Measurements from ENCODE around the gene RAD1. TPM values are rescaled to one million over a fixed set of nuclear protein-coding genes. Genes with fewer than 3 reads are reported as not detected.

The RAD1 gene
- total and polyA plus RNA-seq, 7 donors, result 11.7 to 25.8 (median 15.8) TPM

DNA sequence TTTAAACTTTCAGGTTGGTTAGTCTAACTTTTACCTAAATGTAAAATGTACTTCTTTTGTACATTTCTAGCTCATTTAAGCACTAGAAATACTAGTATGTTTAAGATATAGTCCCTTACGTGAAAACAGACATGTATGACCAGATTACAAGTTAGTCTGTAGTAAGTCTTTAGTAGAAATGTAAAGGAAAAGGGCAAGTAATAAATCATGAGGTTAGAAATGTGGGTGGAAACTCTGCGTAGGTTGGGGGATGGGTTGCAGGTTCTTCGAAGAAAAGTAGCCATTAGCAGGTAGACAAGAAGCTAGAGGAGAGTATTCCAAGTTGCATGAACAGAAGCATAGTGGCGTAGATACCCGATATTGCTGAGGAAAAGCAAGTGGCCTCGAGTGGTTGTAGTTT, 22.9 kb downstream of the RAD1 start:
- H3K9me3 ChIP-seq, result no peaks in the 10 kb centered on the region
- no peak overlapping the region for H3K4me3 ChIP-seq
- no peak for DNase-seq
- intact Hi-C loops (cut with DNase I), result no loop called here
- H3K36me3 ChIP-seq, result no peaks in the 10 kb centered on the region
- 89% methylated on average over 6 of the region's 6 CpGs for WGBS, 2 donors
- no peaks in the 10 kb centered on the region for H3K4me1 ChIP-seq
- no peak overlapping the region for H3K27ac ChIP-seq
- no peaks in the 10 kb centered on the region for H3K27me3 ChIP-seq
- TF ChIP-seq, protein P1, sequence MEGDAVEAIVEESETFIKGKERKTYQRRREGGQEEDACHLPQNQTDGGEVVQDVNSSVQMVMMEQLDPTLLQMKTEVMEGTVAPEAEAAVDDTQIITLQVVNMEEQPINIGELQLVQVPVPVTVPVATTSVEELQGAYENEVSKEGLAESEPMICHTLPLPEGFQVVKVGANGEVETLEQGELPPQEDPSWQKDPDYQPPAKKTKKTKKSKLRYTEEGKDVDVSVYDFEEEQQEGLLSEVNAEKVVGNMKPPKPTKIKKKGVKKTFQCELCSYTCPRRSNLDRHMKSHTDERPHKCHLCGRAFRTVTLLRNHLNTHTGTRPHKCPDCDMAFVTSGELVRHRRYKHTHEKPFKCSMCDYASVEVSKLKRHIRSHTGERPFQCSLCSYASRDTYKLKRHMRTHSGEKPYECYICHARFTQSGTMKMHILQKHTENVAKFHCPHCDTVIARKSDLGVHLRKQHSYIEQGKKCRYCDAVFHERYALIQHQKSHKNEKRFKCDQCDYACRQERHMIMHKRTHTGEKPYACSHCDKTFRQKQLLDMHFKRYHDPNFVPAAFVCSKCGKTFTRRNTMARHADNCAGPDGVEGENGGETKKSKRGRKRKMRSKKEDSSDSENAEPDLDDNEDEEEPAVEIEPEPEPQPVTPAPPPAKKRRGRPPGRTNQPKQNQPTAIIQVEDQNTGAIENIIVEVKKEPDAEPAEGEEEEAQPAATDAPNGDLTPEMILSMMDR (IDR thresholded peaks at IDR 0.05), result no peak
- TF ChIP-seq EP300 (IDR thresholded peaks at IDR 0.05), result no peak
- no peak for TF ChIP-seq POLR2A (IDR thresholded peaks at IDR 0.05)
- no peak for TF ChIP-seq POLR2AphosphoS5 (IDR thresholded peaks at IDR 0.05)

DNA sequence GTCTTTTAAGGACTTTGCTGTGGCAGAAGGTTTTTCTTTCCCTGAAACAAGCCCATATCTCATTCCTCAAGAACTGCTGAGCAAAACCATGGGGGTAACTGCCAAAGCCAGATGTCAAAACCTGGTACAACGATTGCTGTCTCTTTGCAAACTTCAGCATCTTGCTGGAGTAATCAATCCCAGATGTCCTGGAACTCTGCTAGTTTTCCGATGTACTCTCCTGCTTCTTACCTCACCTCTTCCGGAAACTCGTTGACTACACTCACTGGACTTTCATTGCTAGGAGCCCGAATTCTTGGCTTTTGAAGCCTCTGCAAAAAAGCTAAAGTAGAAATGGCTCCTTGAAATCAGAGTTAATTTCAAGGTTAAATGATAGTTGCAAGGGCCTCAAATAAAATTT, 23.3 kb downstream of the RAD1 start:
- Histone ChIP-seq H3K9me3 (no peaks in the 10 kb centered on the region), H3K27ac (no peak overlapping the region), H3K36me3 (no peaks in the 10 kb centered on the region), H3K27me3 (no peaks in the 10 kb centered on the region), H3K4me3 (no peak overlapping the region), H3K4me1 (no peaks in the 10 kb centered on the region)
- TF ChIP-seq EP300 (IDR thresholded peaks at IDR 0.05) (no peak), POLR2AphosphoS5 (IDR thresholded peaks at IDR 0.05) (no peak), POLR2A (IDR thresholded peaks at IDR 0.05) (no peak)
- TF ChIP-seq, protein P1 (IDR thresholded peaks at IDR 0.05), result no peak
- intact Hi-C loops (cut with DNase I), result no loop called here
- no peak for DNase-seq
- WGBS, 2 donors, result 83 to 87% methylated on average over 5 of the region's 5 CpGs

DNA sequence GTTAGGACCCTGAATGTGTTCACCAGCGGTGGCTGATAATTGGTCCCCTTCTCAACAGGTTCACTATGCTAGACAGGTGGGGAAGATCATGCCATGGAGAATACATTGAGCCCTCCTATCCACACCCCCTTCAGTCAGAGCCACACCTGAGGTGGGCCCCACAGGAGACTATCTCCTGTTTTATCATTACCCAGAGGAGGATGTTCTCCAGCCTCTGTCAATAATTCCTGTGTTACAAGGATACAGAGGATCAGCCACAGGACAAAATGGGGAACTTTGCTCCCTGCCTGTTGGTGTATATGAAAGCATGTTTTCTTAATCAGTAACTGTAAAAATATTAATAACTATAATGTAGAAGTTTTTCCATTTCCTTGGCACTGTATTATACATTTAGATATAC, 25.9 kb downstream of the RAD1 start:
- Histone ChIP-seq H3K27me3 (no peaks in the 10 kb centered on the region), H3K36me3 (no peaks in the 10 kb centered on the region), H3K4me1 (no peaks in the 10 kb centered on the region), H3K27ac (no peak overlapping the region), H3K9me3 (no peaks in the 10 kb centered on the region), H3K4me3 (no peak overlapping the region)
- DNase-seq, result no peak
- intact Hi-C loops (cut with DNase I), result no loop called here
- TF ChIP-seq, protein P1 (IDR thresholded peaks at IDR 0.05), result no peak
- TF ChIP-seq POLR2A (IDR thresholded peaks at IDR 0.05), result no peak
- no peak for TF ChIP-seq EP300 (IDR thresholded peaks at IDR 0.05)
- TF ChIP-seq POLR2AphosphoS5 (IDR thresholded peaks at IDR 0.05), result no peak
- WGBS, 2 donors, result 94 to 98% methylated on average over 1 of the region's 1 CpG

DNA sequence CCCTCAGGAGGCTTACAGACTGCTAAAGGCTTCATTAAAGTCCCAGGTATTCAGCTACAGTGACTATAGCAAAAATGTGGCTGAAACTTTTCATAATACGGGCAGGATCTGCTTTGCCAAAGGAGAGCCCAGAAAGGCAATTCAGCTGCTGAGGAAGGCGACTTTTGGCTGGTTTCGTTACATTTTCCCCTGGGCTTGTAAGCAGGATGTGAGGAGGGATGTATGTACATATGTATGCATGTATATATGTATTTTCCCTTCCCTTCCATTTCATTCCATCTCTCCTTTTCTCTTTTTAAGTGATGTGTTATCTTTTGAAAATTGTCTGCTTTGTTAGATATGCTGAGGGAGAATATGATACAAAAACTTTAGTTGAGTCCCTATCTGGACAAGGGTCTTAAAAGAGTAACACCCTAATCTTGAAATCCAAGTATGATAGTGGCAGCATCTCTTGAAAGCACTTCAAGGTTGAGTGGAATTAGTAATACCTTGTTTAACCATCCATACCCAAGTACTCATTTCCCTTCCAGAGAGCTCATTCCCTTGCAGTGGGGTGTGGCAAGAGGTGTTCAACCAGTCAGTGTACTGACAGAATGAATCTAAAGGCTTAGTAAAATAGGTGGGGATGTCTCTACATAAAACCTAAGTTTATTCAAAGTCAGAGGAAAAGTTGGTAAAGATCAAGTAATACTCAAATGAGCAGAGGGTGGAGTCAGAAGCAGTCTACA, 28.7 kb downstream of the RAD1 start:
- no peak for DNase-seq
- H3K27ac ChIP-seq, result no peak overlapping the region
- TF ChIP-seq, protein P1 (IDR thresholded peaks at IDR 0.05), result no peak
- TF ChIP-seq POLR2AphosphoS5 (IDR thresholded peaks at IDR 0.05), result no peak
- TF ChIP-seq POLR2A (IDR thresholded peaks at IDR 0.05), result no peak
- no peak for TF ChIP-seq EP300 (IDR thresholded peaks at IDR 0.05)
- no peak overlapping the region for H3K4me3 ChIP-seq
- no peaks in the 10 kb centered on the region for H3K27me3 ChIP-seq
- no peaks in the 10 kb centered on the region for H3K36me3 ChIP-seq
- WGBS, 2 donors, result 92 to 94% methylated on average over 3 of the region's 3 CpGs
- H3K9me3 ChIP-seq, result no peaks in the 10 kb centered on the region
- intact Hi-C loops (cut with DNase I), result no loop called here
- no peaks in the 10 kb centered on the region for H3K4me1 ChIP-seq

DNA sequence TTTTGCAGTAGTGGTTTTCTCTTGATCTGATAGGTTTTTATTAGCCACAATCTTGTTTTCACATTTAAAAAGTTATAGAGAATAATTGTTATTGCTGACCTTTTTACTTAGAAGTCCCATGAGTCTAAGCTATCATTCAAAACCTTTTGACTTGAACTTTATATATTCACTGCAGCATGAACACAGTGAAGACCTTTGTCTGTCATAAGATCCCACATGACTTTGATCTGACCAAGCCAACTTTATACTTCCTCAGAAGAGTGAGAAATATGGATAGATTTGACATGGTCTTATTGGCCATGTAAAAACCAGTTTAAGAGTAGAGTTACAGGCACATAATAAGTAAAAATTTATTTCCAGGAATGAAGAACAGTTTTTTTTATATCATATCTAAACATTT, 34.1 kb downstream of the RAD1 start:
- Histone ChIP-seq H3K4me1 (no peaks in the 10 kb centered on the region), H3K27me3 (no peaks in the 10 kb centered on the region), H3K9me3 (peaks cover 0 to 7% (median 0%) of the 10 kb centered on the region in 4 donors), H3K36me3 (no peaks in the 10 kb centered on the region), H3K4me3 (no peak overlapping the region), H3K27ac (no peak overlapping the region)
- DNase-seq, result no peak
- TF ChIP-seq POLR2A (IDR thresholded peaks at IDR 0.05), result no peak
- TF ChIP-seq EP300 (IDR thresholded peaks at IDR 0.05), result no peak
- TF ChIP-seq POLR2AphosphoS5 (IDR thresholded peaks at IDR 0.05), result no peak
- TF ChIP-seq, protein P1 (IDR thresholded peaks at IDR 0.05), result no peak
- intact Hi-C loops (cut with DNase I), result no loop called here

Measured in sigmoid colon (tissue), 7 donors.